GM12801 (cell line): ENCODE results near the gene XRRA1.

Experiments used
- CTCF ChIP-seq: IDR thresholded peaks from one replicate; pipeline ENCODE4 v1.5.1; 2011; ENCODE audit warnings: control low read depth; ENCODE audit not compliant: insufficient read length; ENCODE audit errors: extremely low read depth

XRRA1 gene

GRCh38 chr11:74806267-74806666 is 142.6 kb downstream of the XRRA1 start:
- TF ChIP-seq CTCF, result no peak

- TF ChIP-seq CTCF, result no peak
Observed at GRCh38 chr11:74791333-74792100, 157.4 kb downstream of the XRRA1 start.
